GM21737 (cell line): Measurements from ENCODE around the gene FGF7.
"Not testable (repeated sequence)": the region's sequence is repeated elsewhere in the genome, so short reads cannot be mapped to it uniquely, and the experiment has no call there.

ENCODE experiments used
- ATAC-seq: cut with Tn5 transposase; IDR thresholded peaks from one replicate; pipeline ENCODE4 v1.9.1; 2021; ENCODE audit warnings: mild to moderate bottlenecking, moderate library complexity; ENCODE audit not compliant: unreplicated experiment

FGF7 gene, protein sequence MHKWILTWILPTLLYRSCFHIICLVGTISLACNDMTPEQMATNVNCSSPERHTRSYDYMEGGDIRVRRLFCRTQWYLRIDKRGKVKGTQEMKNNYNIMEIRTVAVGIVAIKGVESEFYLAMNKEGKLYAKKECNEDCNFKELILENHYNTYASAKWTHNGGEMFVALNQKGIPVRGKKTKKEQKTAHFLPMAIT

DNA sequence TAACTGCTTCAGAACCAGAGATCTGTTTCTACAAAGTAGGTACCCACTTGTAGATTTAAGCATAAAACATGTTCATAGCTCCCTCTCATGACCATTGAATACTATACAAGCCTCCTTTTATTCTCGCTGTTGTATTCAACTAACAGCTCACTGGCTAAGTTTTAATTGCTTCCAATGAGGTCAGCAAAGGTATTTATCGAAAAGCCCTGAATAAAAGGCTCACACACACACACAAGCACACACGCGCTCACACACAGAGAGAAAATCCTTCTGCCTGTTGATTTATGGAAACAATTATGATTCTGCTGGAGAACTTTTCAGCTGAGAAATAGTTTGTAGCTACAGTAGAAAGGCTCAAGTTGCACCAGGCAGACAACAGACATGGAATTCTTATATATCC lies at the start of gene FGF7:
Gene FGF7, plus strand, starts transcription at position 222 of the 400 bp plus-strand sequence. CDS start 1,056 bp downstream, outside the sequence.
- ATAC-seq: no peak

DNA sequence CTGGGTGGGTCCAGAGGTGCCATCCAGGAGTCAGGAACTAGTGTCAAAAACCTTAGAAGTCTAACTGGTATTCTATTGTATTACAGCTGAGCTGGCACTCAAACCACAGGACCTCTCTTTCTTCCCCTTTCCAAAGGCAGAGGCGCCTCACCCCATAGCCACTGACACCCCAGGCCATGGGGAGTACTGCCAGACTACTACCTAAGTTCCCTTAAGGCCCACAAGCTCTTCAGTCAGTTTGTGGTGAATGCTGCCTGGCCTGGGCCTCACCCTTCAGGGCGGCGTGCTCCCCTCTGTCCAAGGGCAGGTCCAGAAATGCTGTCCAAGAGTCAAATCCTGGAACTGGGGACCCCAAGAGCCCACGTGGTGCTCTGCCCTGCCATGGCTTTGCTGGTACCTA lies 43.0 kb upstream of the FGF7 start:
- ATAC-seq: no peak

DNA sequence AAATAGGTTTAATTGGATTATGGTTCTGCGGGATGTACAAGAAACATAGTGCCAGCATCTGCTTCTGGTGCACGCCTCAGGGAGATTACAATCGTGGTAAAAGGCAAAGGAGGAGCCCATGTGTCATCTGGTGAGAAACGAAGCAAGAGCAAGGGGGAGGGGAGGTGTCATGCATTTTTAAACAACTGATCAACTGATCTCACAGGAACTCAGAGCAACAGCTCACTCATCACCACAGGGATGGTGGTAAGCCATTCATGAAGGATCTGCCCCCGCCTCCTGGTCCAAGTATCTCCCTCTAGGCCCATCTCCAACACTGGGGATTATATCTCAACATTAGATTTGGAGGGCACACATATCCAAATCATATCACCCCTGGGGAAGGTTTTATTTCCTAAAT lies 42.1 kb upstream of the FGF7 start:
- no peak for ATAC-seq

DNA sequence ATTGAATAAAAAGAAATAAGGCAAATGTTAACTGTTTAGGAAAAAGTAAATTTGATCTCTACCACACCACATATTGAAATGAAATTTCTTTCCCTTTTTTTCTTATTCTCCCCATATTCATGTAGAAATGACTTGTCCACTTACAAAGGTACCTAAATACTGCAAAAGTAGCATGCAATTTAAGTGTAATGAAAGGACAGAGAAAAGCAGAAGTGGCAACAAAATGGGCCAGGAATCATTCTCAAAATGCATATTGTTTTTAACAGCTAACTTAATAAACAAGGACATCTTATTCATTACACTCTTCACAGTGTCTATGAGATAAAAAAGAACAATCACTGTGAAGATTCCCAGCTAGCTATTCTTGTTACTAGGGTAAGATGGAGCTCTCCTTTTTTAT lies 40.6 kb upstream of the FGF7 start:
- ATAC-seq: no peak

DNA sequence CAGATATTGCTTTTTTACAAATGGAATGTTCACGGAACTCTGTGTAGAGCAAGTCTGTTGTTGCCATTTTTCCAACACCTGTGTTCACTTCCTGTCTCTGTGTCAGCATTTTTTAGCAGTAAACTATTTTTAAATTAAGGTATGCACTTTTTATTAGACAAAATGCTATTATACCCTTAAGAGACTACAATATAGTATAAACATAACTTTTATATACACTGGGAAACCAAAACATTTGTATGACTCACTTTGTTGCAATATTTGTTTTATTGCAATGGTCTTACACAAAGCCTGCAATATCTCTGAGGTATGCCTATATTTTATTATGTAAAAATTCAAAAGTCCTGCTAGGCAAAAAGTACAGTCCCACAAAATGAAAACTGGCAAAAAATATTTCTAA lies 39.8 kb upstream of the FGF7 start:
- no peak for ATAC-seq

DNA sequence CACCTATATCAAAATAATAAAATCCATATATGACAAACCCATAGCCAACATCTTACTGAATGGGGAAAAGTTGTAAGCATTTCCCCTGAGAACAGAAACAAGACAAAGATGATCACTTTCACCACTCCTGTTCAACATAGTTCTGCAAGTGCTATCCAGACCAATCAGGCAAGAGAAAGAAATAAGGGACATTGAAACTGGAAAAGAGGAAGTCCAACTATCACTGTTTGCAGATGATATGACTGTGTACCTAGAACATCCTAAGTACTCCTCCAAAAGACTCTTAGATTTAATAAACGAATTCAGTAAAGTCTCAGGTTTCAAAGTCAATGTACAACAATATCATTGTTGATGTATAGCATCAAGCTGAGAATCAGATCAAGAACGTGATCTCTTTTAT lies 35.6 kb upstream of the FGF7 start:
- ATAC-seq: no peak

DNA sequence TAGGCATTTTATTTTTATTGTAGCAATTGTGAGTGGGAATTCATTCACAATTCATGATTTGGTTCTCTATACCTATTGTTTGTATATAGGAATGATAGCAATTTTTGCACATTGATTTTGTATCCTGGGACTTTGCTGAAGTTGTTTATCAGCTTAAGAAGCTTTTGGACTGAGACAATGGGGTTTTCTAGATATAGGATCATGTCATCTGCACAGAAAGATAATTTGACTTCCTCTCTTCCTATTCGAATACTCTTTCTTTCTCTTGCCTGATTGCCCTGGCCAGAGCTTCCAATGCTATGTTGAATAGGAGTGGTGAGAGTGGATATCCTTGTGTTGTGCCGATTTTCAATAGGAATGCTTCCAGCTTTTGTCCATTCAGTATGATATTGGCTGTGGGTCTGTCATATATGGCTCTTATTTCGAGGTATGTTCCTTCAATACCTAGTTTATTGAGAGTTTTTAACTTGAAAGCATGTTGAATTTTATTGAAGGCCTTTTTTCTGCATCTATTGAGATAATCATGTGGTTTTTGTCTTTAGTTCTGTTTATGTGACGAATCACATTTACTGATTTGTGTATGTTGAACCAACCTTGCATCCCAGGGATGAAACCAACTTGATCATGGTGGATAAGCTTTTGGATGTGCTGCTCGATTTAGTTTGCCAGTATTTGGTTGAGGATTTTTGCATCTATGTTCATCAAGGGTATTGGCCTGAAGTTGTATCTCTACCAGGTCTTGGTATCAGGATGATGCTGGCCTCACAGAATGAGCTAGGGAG lies 20.3 kb upstream of the FGF7 start:
- ATAC-seq: not testable (repeated sequence)

DNA sequence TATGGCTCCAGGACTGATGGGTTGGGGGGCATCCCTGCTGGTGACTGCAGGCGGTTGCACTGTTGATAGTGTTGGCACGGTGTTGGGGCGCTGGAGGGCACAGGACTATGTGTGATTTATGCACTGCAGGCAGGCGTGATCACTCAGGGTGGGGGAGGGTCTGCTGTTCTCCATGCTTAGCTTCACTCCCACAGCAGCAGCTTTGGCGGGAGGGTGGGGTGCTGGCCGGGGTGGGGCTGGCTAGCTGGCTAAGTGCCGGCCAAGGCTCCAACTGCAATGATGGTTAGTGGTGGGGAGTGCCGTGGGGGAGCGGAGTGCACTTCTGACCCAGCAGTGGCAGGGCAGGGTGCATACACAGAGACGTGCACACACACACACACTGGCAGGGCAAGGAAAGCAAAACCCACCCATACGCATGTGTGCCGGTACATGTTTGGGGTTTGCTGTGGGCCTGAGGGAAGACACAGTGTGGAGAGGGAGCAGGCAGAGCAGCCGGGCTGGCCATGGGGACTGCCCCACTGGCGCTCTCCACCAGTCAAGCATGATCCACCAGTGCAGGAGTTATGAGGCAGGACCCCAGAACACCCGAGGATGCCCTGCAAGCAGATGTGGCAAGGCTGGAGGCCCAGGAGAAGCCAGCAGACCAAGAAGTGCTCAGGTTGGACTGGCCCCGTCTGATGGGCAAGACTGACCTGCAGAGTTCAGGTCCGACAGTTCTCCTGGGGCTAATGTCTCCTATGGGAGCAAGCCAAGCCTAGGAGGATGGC lies 16.5 kb upstream of the FGF7 start:
- ATAC-seq: no peak

DNA sequence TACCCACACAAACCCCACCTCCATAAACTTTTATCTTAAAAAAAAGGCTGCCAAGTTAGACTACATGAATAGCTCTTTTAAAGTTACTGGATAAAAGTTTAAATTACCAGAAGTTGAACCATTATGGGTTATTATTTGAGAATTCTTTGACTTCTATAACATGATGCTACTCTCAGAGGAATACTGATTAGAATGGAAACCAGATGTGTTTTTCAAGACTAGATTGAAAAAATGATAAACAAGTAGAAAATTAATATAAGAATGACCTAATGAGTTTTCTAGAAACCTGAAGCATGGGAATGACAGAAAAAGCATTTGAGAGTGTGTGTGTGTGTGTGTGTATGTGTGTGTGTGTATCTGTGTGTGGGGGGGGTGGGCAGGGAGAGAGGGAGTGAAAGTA lies 12.4 kb upstream of the FGF7 start:
- no peak for ATAC-seq

DNA sequence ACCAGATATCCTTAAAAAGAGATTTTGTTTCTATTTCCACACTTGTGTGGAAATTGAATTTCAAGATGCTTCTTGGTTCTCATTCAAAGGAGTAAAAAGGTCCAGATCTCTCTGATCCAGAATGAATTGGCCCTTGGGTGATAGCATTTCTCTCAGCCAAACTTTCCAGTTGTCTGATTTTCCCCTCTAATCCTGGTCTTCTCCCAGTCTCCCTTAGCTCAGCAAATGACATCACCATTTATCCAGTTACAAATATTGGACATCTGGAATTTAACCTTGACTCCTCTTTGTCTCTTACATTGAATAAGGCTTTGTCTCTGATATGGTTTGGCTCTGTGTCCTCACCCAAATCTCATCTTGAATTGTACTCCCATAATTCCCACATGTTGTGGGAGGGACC lies 10.2 kb upstream of the FGF7 start:
- ATAC-seq: no peak

DNA sequence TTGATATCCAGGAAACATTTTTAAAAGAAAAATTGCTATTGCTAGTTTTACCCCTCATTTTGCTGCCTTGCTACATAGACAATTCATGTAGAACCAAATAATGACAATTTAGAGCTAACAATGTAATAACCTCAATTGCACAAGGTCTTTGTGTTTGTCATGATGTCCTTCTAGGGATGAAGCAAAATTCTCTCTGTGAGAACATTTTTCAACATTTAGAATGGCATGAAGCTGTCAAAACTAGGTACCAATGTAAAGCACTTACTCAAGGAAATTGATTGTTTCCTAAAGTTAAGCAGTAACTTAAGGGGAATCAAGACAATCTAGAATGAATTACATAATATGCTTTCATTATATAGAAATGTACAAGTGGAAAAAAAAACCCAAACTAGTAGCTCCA lies 7.9 kb upstream of the FGF7 start:
- ATAC-seq: no peak

DNA sequence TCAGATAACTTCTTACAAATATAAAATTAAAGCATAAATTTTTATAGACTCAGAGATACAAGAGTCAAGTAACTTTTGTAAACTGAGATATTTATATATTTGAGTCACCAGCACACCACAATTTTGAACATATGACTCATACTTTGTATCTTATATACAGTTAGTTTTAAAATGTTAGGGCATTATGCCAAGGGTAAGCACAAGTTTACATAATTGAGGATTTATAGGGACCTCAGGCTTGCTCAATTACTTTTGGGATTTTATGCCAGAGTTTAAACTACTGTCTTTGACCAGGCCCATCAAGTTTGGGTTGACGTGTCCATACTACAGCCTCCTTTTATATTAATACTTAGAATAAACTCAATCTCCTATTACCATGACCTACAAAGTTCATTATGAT lies 7.4 kb upstream of the FGF7 start:
- no peak for ATAC-seq

DNA sequence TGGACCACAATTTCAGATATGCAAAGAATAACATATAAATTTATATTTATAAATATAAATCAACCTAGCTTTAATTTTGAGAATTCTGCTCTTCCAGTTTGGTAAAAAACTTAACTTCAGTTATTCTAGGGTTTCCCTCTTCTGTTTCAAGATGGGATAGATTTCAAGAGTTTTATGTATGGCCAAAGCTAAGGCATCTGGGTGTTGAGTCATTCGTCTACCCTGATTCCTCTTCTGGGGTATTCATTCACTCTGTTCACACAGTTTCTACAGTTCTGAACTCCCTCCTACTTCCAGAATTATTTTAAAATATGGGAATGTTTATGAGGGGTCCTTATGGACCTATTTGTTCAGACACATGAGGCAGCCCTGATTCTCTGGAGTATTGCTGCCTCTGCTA lies 4.2 kb upstream of the FGF7 start:
- ATAC-seq: no peak

DNA sequence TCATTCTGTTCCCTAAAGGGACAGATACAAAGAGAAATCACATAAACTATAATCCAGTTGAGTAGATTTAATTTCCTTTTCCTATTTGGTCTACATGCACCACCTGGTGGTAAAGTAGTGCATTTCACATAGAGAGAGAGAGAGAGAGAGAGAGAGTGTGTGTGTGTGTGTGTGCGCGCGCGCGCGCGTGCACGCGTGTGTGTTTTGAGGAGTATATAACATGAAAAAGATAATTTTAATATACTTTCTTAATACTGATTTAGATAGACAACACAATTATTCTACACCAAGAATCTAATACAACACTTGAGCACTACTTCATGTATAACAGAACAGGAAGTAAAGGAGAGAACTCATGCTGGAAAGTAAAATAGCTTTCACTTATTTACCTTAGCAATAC lies 1.1 kb upstream of the FGF7 start:
- ATAC-seq: no peak

DNA sequence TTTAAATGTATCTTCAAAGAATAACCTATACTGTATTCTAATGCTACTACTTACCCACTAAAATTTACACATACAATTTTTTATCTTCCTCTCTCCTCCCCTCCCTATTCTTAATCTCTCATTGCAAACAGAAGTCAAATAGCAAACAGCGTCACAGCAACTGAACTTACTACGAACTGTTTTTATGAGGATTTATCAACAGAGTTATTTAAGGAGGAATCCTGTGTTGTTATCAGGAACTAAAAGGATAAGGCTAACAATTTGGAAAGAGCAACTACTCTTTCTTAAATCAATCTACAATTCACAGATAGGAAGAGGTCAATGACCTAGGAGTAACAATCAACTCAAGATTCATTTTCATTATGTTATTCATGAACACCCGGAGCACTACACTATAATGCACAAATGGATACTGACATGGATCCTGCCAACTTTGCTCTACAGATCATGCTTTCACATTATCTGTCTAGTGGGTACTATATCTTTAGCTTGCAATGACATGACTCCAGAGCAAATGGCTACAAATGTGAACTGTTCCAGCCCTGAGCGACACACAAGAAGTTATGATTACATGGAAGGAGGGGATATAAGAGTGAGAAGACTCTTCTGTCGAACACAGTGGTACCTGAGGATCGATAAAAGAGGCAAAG lies 984 bp downstream of the FGF7 start:
- no peak for ATAC-seq

DNA sequence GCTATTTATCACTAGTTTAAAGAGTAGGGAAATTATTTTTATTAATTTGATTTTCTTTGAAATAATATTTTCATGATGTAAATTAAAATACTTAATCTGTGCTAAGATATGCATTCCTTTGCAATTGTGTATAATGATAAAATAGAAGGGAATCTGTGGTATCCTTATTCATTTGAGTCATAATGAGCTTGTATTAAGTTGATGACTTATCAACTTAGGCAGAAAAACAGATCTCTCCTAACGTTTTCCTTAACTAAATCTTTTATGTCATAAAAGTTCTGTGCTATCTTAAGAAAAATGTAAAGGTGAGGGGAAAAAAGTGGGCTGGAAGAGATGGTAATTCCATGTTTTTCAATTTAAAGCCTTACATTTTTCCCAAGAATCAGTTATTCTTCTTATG lies 1.9 kb downstream of the FGF7 start:
- no peak for ATAC-seq

DNA sequence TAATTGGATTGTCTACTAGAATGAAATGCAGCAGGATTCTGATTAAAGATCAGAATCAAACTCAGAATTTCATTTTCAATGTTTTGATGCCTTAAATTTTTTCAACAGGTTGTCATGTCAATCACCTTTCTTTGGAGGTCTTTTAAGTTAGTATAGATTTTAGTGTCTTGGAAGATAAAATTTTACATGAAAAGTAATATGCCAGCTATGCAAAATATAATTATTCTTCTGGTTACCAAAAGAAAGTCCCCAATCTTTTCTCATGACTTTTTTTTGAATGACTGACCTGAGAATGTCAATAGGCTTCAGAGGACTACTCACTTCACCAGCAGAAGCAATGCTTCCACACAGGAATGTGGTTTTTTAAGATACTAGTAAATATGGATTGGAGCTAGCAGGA lies 4.3 kb downstream of the FGF7 start:
- ATAC-seq: no peak

DNA sequence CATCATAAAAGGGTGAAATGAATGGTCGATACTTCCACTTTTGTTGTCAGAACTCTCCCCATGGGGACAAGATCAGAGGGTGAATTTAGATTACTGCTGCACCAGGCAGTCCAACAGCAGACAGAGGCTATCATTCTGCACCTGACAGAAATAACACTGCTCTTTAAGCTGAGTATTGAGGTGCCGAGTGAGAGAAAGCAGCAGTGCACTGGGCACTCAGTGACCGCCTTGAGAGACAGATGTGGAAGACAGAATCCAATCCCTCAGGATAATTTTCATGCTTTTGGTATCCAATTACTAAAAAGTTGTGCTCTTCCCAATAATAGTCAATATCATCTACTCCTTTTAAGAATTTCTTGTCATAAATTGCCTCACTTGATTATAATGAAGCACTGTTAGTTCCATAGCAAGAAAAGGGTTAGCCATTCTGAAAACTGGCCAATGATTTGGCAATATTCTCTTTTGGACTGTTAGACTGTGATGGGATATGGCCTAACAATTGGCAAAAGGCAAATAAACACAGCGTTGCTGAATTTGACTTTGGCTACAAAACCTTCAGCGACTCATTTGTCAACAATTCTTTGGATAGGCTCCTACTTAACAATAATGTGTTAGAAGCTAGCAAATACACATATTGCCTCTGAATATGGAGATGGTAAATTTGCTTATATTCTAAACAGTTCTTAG lies 5.5 kb downstream of the FGF7 start:
- ATAC-seq: no peak

DNA sequence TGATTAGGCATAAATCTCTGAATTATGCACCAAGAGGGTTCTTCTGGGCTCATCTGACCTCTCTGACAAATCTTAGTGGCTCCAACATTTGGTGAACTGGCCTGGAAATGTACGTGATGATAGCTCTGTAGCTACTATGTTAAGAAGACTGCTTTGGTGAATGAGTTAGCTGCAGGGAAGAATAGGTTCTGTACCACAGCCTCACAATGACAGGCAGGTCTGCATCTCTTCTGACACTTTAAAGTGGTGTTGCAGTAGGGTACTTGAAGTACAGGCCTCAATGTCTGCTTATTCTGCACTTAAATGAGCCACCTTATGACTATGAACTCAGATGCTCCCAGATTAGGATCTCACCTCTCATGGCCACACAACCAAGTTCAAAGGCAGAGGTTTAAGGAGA lies 7.0 kb downstream of the FGF7 start:
- no peak for ATAC-seq

DNA sequence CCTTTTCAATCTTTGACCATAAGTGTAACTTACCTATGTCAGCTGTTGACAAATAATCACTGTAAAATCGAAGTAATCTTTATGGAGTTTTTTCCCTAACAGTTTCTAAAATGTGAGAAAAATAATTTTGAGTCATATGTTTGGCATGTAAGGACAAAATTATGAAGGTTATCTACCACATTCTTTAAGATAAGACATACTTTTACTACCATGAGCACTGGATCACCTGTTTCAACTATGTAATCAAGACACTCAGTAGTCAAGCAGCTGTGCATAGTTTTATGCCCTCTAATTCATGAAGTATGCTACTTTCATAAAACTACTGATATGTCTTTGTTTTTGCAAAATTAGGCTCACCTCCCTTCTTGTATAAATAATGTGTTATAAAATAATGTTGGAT lies 12.1 kb downstream of the FGF7 start:
- no peak for ATAC-seq

DNA sequence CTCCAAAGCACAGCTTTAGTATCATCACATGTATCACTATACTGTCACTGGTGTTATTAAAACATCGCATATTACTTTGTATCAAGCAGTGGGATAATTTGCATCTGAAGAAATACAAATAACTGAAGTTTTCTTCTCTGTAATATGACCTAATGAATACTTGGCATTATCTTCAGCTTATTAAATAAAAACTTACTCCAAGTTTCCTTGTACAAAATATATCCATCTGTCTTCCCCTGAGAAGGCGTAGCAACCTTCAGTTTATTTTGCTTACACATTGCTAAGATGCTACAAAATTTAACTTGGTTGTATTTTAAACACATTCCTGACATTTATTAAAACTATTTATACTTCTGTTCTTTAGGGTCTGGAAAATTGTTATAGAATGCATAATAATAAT lies 13.7 kb downstream of the FGF7 start:
- no peak for ATAC-seq
